ENCODE measurements around the gene ANKS1A.
"Not testable (repeated sequence)": the region's sequence is repeated elsewhere in the genome, so short reads cannot be mapped to it uniquely, and the experiment has no call there.

ANKS1A gene

DNA sequence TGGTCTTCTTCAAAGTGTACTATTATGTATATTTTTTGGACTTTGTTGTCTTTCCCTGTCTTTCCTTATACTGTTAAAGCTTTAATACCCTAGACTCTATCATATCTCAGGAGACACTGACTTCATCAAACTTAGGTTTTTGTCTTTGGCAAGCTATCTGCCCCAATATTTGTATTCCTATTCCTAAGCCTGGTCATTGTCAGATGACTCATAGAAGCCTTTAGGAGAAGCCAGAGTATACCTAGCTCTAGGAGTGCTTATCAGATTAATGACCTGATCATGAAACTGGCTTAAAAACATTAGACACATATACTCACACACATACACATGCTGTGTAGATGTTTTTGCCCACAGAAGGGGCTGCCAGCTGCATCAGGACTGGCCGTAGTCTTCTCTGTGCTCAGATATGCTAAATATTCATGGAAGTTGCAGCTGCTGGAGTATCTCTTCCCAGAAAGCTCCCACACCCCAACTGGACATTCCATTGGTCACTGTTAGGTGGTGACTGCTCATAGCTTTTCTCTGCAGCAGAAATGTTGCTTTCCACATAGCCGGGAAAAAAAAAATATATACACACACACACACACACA lies 102.0 kb downstream of the ANKS1A start:
- no peak for DNase-seq (ENCODE audit: low read depth, low spot score)

DNA sequence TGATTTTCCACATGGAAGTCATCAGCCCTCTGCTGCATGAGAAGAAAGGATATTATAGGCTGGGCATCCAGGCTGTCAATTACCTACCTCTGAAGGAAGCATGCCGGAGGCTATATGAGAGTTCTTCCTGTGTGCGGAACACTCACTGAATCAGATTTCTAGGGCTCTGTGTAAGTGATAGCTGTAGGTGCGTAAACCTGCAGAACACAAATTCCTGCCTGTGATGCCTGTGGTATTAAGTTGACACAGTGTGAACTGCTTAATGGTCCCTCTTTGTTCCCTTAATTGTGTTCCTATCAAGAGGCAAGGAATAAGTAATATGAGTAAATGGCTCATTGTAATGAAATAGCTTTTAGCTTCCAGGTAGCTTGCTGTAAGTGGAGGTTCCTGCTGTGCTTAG lies 103.3 kb downstream of the ANKS1A start:
- no peak for DNase-seq (ENCODE audit: low read depth, low spot score)

DNA sequence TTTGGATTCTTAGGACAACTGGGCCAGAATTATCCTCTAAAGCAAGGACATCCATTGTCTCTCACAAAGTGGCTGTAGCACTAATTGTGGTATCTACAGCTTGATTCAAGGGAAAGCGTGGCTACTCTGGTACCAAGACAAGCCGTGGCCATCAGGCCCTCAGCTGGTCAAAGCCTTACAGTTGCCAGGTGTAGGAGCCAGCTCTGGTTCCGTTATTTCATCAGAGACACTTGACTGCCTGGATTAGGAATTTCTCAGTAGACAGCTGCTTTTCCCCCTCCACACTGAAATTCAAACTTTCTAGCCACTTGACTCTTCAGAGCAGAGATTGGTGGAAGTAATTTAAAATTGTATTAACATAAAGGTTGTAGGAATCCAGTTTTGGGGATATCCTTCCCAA lies 104.2 kb downstream of the ANKS1A start:
- DNase-seq (ENCODE audit: low read depth, low spot score): no peak

DNA sequence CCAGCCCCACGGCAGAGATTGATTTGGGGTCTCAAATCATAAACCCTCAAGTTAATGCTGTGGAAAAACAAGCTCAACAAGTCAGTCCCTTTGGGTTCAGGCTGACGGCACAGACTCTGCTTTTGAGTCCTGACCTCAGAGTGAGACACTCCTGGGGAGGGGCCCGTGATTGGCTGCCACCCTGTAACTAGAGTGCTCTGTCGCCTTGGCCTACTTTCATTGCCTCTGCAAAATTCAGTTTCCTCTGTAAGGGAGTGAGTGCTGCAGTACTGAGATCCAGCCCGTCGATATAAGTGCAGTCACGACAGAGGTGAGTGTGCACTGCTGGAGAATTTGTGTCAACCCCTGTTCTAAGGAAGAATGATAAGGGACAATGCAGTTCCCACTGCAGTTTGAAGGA lies 105.6 kb downstream of the ANKS1A start:
- no peak for DNase-seq (ENCODE audit: low read depth, low spot score)

DNA sequence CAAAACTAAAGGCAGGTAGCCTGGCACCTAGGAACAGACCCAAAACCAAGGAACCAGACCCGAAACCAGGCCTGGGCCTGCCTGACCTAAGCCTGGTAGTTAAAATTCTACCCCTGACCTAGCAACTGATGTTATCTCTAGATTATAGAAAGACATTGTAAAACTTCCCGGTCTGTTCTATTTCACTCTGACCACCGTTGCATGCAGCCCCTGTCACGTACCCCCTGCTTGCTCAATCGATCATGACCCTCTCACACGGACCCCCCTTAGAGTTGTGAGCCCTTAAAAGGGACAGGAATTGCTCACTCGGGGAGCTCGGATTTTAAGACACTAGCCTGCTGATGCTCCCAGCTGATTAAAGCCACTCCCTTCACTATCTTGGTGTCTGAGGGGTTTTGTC lies 109.4 kb downstream of the ANKS1A start:
- DNase-seq (ENCODE audit: low read depth, low spot score): not testable (repeated sequence)

DNA sequence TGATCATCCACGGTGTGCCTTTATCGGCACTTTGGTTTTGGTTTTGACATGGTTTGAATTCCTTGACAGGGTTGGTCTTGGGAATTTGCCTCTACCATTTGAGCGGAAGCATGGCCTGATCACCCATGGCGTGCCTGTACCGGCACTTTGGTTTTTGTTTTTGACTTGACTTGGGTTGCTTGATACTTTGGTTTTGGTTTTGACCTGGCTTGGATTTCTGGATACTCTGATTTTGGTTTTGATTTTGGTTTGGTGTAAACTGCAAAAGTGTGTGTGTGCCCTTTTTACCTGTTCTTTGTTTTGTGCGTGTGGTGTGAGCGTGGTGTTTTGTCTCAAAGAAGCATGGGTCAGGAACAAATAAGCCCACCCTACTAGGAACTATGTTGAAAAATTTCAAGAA lies 110.1 kb downstream of the ANKS1A start:
- DNase-seq (ENCODE audit: low read depth, low spot score): not testable (repeated sequence)

DNA sequence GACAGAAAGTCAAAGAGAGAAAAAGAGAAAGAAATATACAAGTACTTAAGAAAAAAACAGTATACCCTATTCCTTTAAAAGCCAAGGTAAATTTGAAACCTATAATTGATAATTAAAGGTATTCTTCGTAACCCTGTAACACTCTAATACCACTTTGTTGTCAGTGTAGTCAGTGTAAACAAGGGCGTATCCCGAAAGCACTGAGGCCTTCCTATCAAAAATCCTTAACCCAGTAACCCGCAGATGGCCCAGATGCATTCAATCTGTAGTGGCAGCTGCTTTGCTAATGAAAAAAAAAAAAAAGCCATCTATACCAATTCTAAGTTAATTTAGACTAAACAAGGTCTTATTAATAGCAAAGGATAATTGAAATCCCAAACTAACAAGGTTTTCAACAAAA lies 110.9 kb downstream of the ANKS1A start:
- not testable (repeated sequence) for DNase-seq (ENCODE audit: low read depth, low spot score)

DNA sequence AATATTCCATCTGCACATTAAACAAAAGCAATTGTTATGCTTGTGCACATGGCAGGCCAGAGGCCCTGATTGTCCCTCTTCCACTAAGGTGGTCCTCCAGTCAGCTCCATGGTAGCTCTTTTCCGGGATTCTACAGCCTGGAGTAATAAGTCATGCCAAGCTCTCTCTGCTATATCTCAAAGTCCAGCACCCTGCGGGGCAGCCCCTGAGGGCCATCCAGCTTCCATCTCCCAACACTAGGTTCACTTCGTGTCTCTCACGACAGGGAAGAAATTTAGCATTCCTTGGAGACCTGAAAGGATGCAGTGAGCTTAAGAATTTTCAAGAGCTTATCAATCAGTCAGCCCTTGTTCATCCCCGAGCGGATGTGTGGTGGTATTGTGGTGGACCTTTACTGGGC lies 112.3 kb downstream of the ANKS1A start:
- not testable (repeated sequence) for DNase-seq (ENCODE audit: low read depth, low spot score)

DNA sequence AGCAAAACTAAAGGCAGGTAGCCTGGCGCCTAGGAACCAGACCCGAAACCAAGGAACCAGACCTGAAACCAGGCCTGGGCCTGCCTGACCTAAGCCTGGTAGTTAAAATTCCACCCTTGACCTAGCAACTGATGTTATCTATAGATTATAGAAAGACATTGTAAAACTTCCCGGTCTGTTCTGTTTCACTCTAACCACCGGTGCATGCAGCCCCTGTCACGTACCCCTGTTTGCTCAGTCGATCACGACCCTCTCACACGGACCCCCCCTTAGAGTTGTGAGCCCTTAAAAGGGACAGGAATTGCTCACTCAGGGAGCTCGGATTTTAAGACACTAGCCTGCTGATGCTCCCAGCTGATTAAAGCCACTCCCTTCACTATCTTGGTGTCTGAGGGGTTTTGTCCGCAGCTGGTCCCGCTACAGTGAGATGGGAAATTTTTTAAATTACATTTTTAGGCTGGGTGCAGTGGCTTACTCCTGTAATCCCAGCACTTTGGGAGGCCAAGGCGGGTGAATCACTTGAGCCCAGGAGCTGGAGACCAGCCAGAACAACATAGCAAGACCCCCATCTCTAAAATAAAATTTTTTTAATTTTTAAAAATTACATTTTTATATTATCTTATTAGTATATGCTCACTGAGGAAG lies 115.0 kb downstream of the ANKS1A start:
- DNase-seq (ENCODE audit: low read depth, low spot score): not testable (repeated sequence)

DNA sequence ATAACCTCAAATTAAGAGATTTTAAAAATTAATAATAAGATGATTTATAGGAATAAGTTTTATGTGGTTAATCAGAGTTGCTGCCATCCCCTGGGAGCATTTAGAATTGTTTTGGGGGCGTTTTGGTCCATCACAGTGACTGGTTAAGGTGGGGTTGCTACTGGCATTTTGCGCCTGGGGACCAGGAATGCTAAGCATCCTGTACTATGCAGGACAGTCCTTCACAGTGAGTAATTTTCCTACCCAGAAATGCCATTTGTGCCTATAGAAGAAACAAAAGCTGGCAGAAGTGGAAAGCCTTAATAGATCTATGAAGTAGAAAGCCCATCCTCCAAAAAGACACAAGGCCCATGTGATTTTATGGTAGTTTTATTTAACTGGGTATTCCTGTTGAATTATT lies 118.0 kb downstream of the ANKS1A start:
- no peak for DNase-seq (ENCODE audit: low read depth, low spot score)

DNA sequence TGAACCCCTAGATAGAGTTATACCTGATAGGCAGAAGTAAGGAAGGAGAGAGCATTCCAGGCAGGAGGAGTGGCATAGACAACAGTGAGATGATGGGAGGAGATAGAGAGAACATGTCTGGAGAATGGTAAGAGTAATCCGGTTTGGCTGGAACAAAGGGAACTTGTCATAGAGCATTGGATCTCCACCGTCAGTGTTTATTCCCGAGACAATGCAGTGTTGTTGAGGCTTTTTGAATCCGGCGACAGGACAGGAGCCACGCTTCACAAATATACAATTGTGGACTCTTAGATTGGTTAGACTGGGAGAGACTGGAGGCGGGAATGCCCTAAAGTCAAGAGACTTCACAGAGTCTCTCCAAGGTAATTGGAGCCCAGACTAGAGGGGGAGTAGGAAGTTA lies 119.8 kb downstream of the ANKS1A start:
- DNase-seq (ENCODE audit: low read depth, low spot score): no peak

DNA sequence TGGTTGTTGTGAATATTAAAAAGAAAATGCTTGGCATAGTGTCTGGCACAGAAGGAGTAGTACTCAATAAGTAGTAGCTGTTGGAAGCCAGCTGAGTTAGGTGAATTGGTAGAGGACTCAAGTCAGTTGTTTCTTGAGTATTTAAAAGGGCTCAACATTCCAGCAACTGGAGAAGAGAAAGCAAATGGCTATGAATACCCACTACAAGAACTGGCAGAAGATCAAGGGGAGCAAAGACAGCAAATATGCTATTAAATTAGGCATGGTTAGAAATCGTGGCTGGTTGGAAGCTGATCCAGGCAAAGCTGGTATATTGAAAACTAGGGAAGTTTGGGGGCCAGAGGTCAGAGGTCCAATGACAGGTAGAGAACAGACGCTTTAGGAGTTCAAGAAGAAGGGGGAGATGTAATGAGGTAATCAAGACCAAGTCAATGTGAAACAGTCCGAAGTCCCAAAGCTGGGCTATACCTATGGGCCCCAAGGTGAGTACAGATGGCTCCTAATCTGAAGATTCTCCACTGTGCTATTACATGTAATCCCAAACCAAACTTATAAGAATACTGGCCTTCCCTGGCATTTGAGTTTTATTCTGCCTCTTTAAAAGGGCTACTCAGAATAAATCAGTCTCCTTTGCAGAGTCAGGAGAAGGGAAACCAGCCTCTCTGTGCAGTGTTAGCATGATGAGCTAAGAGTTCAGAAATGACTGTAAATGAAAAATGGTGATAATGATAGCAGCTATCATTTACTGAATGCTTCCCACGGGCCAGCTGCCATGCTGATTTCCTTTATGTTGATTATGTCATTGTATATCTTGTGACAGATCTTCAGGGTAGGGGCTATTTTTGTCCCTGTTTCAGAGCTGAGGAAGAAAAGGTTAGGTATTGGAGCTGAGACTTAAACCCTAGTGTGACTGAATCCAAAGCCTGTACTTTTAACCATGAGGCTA lies 122.3 kb downstream of the ANKS1A start:
- no peak for DNase-seq (ENCODE audit: low read depth, low spot score)

DNA sequence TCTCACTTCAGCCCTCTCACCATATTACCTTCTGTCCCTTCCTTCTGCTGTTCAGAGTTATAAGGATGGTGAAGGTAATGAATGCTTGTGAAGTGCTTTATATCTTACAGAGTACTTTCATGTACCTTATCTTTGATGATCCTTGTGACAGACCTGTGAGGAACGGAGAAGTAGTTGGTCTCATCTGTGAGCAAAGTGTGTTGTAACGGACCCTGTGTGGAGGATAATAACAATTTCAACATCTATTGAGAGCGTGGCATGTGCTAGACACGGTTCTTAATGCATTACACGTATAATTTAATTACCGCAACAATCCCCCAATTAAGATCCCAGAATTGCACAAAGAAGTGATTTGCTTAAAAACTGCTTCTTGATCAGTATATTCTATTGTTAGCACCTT lies 124.6 kb downstream of the ANKS1A start:
- DNase-seq (ENCODE audit: low read depth, low spot score): no peak

DNA sequence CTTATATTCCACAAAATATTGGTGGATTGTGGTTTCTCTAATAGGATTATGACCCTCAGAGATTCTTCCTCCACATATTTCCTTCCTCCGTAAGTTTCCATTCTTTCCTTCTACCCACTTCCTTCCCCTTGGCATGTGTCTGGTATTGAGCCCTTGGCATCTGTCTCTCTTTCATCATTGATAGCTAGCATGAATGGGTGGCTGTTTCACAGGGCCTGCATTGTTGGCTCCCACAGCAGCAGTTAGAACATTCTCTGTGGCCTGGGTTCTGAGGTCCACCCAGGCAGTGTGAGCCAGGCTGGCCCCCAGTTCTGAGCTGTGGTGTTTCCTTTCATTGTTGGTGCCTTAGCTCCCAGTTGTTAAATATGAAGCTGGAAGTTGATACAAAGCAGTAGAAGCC lies 125.3 kb downstream of the ANKS1A start:
- no peak for DNase-seq (ENCODE audit: low read depth, low spot score)

DNA sequence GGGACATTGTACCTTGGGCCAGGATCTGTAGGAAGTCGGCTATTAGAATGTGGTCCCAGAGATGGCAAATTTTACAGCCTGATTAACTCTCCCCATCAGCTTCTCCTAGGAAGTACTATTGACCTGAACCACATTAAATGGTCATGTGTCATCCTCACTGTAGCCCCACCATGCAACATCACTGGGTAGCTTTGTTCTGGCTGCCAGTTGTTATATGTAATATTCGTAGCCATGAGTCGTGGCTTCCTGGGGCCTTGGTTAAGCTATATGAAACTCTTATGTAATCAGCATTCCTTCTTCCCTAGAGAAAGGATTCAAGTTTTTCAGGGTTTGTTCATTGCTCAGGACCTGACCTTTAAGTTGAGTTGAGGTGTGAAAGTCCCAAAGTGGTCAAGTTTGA lies 125.7 kb downstream of the ANKS1A start:
- DNase-seq (ENCODE audit: low read depth, low spot score): no peak

DNA sequence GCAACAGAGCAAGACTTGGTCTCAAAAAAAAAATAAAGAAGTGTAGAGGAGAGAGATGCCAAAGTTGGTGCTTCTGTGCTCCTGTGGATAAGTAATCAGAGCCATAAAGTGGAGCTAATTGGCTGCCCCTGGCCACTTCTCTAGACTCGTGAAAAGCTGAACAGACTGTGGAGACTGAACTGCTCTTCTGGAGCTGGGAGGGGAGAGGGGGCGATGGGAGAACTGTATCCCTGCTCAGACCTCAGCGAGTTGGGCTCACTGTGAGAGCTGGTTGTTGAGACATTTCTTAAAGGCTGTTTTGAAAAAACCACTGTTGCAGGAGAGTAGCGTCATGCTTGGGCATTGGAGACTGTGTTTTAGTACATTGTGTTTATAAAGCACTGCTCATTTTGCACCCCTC lies 126.4 kb downstream of the ANKS1A start:
- no peak for DNase-seq (ENCODE audit: low read depth, low spot score)

DNA sequence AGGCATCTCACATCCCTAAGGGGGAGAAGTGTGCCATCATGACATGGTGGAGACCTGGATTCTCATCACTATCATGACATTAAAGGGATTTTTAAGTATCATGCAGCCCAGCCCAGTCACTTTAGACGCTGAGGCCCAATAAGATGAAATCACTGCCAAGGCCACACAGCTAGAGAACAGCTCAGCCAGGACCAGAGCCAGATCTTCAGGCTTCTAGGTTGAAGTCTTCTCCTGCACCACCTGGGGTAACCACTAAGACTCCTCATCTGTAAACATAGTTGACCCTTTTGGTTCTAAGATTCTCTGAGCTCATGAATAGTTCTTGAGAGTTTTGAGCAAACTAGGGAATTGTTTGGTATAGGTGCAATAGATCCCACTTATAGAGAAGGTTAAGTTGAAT lies 126.9 kb downstream of the ANKS1A start:
- DNase-seq (ENCODE audit: low read depth, low spot score): no peak

DNA sequence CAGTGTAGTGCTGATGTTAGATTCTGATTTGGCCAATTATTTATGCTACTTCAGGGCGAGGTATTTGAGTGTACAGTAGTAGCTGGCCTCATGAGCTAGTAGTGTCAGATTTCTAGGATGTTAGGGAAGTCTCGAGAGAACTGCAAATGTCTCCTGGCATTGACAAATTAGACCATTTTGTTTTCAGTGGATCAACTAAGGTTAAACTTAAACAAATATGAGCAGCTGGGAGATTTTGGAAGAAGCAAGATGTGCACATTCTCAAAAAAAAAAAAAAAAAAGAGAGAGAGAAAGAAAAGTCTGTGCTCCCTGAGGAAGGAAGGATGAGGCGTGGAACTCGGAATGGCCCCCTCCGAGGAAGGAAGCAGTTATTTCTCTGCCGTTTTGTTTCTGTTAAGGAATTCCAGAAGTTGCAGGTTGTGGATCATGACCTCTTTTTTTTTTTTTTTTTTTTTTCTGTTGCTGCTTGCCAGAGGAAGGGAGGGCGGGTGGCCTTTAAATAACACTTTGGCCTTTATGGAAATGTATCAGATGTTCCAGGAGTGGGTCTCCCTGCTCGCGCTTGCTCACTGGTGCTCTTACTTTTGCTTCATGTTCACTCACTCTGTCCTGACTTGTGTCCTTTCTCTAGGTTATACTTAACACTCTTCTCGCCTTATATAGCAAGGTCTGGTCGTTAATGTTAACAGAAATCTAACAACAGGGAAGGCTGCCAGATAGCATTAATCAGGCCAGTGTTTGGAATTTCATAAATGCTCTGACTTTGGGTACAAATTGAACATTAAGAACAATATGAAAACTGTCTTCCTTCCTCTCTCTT lies 127.7 kb downstream of the ANKS1A start:
- no peak for DNase-seq (ENCODE audit: low read depth, low spot score)

DNA sequence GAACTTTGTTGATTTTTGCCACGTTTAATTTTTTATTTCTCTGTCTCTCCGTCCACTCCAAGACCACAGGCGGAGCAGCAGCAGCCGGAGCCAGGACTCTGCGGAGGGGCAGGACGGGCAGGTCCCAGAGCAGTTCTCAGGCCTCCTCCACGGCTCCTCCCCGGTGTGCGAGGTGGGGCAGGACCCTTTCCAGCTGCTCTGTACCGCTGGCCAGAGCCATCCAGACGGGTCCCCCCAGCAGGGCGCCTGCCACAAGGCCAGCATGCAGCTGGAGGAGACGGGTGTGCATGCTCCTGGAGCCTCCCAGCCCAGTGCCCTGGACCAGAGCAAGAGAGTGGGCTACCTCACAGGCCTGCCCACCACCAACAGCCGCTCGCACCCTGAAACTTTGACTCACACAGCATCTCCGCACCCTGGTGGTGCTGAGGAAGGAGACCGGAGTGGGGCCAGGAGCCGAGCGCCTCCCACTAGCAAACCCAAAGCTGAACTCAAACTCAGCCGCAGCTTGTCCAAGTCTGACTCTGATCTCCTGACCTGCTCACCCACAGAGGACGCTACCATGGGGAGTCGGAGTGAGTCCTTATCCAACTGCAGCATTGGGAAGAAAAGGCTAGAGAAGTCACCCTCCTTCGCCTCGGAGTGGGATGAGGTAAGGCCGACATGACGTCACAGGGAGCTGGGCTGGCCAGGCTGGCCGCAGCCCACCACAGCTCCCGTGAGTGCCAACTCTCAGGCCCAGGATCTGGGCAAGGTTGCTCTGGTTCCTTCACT lies 128.5 kb downstream of the ANKS1A start:
- no peak for DNase-seq (ENCODE audit: low read depth, low spot score)

DNA sequence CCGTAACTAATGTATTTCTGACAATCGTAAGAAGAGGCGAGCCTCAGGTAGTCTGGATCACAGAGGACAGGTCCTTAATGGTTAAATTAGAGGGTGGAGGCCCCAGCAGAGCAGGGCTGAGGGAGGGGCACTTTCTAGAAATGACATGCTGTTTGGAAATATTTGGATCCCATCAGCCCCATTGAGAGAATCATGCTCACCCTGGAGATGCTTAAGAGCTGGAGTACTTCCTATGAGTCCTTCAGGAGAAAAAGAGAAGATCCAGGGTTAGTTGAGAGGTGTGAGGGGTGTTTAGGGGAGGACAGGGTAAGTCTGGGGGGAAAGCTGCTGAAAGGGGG lies 129.1 kb downstream of the ANKS1A start:
- no peak for DNase-seq (ENCODE audit: low read depth, low spot score)

DNA sequence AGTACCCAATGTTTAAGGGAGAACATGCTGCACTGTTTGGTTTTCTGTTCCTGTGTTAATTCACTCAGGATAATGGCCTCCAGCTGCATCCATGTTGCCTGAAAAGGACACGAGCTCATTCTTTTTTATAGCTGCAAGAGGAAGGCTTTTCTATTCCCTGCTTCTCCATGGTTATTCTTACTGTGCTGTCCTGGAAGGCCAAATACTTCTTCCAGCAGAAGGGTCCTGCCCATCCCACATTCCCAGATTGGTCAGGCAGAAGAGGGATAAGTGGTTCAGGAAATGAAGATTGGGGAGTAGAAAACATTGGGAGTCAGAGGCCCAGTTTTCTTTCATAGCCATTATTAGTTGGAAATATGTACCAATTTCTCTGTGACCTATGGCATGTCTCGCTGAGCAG lies 129.7 kb downstream of the ANKS1A start:
- DNase-seq (ENCODE audit: low read depth, low spot score): no peak

Measured in activated CD4-positive, CD25-positive, alpha-beta regulatory T cell treated with anti-CD3 and anti-CD28 coated beads, Interleukin-2, amount 50 U/mL, for 16 hours (primary cell).